EL (cell line): ENCODE results near the gene PDXDC1.
"Not testable (repeated sequence)": the region's sequence is repeated elsewhere in the genome, so short reads cannot be mapped to it uniquely, and the experiment has no call there.

Experiments used
- DNase-seq: peaks from one replicate; pipeline ENCODE4 v3.0.0-alpha.2; 2016

Gene PDXDC1, protein sequence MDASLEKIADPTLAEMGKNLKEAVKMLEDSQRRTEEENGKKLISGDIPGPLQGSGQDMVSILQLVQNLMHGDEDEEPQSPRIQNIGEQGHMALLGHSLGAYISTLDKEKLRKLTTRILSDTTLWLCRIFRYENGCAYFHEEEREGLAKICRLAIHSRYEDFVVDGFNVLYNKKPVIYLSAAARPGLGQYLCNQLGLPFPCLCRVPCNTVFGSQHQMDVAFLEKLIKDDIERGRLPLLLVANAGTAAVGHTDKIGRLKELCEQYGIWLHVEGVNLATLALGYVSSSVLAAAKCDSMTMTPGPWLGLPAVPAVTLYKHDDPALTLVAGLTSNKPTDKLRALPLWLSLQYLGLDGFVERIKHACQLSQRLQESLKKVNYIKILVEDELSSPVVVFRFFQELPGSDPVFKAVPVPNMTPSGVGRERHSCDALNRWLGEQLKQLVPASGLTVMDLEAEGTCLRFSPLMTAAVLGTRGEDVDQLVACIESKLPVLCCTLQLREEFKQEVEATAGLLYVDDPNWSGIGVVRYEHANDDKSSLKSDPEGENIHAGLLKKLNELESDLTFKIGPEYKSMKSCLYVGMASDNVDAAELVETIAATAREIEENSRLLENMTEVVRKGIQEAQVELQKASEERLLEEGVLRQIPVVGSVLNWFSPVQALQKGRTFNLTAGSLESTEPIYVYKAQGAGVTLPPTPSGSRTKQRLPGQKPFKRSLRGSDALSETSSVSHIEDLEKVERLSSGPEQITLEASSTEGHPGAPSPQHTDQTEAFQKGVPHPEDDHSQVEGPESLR

DNA sequence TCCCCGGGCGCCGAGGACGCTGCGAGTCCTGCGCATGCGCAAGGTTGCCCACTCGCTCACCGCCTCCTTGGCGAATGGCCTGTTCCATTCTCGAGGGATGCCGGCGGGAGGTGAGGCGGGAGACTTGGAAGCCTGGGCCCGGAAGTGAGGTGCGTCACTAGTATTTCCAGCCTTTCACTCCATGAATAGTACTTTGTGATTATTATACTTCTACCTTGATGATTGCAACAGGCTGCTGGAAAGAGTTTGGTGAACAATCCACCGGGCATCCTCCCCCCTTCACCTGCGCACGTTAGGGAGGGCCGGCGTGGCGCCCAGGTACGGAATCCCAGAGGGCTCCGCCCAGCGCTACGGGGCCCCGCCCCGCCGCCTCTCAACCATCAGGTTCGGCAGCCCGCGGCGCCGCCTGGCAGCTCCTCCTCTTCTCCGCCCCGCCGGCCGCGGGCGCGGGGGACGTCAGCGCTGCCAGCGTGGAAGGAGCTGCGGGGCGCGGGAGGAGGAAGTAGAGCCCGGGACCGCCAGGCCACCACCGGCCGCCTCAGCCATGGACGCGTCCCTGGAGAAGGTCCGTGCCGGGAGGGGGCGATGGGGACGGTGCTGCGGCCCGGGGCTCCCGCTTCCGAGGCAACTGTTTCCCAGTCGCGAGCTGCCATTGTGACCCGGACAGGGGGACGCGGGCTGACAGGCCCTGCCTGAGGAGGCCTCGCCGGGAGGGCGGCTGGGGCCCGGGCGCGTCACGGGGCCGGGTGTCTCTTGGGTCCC is at the start of gene PDXDC1:
Gene PDXDC1, plus strand, starts transcription at position 371 of the 762 bp plus-strand sequence. Its CDS starts 174 bp downstream, at position 545.
- peak; percentile 95 for DNase-seq

DNA sequence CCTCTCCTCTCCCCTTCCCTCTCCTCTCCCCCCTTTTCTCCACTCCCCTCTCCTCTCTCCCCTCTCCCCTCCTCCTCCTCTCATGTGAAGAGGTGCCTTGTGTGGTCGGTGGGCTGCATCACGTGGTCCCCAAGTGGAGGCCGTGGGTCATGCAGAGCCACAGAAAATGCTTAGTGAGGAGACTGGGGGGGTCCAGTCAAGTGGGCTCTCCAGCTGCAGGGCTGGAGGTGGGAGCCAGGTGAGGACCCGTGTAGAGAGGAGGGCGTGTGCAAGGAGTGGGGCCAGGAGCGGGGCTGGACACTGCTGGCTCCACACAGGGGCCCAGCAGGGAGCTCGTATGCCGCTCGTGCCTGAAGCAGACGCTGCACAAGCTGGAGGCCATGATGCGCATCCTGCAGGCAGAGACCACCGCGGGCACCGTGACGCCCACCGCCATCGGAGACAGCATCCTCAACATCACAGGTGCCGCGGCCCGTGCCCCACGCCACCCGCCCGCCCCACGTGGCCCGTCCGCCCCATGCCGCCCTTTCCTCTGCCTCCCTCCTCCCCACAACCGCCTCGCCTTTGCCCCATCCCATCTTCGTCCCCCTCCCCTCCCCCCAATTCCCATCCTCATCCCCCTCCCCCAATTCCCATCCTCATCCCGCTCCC is 46.6 kb upstream of the PDXDC1 start:
- DNase-seq, result peak; percentile 6

DNA sequence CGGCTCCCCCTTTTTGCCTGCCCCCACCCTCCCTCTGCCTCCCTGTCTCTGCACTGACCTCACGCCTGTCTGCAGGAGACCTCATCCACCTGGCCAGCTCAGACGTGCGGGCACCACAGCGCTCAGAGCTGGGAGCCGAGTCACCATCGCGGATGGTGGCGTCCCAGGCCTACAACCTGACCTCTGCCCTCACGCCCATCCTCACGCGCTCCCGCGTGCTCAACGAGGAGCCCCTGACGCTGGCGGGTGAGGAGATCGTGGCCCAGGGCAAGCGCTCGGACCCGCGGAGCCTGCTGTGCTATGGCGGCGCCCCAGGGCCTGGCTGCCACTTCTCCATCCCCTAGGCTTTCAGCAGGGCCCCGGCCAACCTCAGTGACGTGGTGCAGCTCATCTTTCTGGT is 45.6 kb upstream of the PDXDC1 start:
- not testable (repeated sequence) for DNase-seq

DNA sequence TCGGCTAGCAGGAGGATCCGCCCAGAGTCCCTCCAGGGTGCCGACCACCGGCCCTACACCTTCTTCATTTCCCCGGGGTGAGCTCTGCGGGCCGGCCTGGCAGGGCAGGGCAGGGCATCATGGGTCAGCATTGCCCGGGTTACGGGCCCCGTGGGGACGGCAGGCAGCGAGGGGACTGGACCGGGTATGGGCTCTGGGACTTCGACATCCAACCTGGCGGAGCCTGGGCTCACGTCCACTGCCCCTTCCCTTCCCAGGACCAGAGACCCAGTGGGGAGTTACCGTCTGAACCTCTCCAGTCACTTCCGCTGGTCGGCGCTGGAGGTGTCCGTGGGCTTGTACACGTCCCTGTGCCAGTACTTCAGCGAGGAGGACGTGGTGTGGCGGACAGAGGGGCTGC is 44.6 kb upstream of the PDXDC1 start:
- DNase-seq, result not testable (repeated sequence)

DNA sequence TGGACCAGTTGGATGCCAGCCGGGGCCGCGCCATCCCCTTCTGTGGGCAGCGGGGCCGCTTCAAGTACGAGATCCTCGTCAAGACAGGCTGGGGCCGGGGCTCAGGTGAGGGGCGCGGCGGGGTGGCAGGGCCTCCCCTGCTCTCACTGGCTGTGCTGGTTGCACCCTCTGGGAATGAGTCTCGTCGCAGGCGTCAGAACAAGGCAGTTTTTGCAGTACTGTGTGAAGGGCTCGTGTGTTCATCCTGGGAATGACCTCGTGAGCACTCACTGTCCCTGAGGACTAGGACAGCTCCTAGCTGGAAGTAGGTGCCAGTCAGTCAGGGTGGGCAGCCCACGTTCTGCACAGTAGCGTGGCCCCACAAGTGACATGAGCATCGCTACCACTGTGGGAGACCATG is 43.9 kb upstream of the PDXDC1 start:
- not testable (repeated sequence) for DNase-seq

DNA sequence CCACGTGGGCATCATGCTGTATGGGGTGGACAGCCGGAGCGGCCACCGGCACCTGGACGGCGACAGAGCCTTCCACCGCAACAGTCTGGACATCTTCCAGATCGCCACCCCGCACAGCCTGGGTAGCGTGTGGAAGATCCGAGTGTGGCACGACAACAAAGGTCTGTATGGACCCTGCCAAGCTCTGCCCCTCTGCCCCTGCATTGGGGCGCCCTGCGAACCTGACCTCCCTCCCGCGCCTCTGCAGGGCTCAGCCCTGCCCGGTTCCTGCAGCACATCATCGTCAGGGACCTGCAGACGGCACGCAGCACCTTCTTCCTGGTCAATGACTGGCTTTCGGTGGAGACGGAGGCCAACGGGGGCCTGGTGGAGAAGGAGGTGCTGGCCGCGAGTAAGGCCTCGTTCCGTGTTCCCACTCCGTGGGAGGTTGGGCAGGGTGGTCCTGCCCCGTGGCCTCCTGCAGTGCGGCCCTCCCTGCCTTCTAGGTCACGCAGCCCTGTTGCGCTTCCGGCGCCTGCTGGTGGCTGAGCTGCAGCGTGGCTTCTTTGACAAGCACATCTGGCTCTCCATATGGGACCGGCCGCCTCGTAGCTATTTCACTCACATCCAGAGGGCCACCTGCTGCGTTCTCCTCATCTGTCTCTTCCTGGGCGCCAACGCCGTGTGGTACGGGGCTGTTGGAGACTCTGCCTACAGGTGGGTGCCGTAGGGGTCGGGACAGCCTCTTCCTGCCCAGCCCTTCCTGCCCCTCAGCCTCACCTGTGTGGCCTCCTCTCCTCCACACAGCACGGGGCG is 42.0 kb upstream of the PDXDC1 start:
- not testable (repeated sequence) for DNase-seq

DNA sequence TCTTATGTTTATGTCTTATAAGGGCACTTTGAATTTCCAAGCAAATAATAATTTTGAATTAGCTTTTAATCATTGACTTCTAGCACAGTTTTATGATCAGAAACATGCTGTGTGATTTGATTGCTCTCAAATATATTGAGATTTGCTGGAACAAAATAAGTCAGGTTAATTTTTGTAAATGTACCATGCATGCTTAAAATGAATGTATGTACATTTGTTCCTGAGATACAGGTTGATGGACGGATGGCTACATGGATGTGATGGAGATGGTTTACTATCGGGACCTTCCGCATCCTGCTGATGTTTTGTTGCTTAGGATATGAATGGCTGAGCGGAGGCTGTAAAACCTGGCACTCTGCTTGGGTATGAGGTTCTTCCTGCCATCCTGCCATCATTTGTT is 37.7 kb upstream of the PDXDC1 start, which contains the start of gene NPIPA1:
Gene NPIPA1, plus strand, starts transcription at position 301 of the 400 bp plus-strand sequence. Its CDS starts 0 bp downstream, at position 301.
- not testable (repeated sequence) for DNase-seq

DNA sequence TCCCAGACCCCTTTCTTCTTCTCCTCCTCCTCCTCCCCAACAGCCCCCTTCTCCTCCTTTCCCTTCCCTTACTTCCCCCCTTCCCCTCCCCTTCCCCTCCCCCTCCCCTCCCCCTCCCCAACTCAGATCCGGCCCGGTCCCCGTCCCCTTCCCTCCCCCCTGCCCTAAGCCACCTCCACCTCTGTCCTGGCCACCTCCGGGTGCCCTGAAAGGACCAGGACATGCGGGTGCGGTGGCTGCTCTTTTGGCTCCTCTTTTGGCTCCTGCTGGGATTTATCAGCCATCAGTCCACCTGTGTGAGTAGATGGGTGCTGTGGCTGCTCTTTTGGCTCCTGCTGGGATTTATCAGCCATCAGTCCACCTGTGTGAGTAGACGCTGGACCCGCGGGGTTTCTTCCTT is 36.8 kb upstream of the PDXDC1 start:
- DNase-seq, result not testable (repeated sequence)

DNA sequence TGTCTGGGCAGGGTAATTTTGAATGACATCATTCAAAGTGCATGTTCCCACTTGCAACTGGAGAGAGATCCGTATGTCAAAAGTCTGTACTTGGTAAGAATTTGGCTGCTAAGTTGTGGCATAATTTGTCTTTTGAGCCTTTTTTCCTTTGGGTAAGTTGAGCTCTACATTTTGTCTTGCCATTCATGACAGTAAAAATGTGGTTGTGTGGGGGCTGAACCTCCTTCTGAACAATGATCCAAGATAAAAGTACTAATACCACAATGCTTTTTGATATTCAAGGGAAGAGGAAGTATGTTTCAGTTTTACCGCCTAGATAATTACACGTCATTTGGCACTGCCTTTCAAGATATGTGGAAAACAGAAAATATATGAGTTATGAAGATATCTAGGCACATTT is 32.1 kb upstream of the PDXDC1 start:
- DNase-seq, result not testable (repeated sequence)

DNA sequence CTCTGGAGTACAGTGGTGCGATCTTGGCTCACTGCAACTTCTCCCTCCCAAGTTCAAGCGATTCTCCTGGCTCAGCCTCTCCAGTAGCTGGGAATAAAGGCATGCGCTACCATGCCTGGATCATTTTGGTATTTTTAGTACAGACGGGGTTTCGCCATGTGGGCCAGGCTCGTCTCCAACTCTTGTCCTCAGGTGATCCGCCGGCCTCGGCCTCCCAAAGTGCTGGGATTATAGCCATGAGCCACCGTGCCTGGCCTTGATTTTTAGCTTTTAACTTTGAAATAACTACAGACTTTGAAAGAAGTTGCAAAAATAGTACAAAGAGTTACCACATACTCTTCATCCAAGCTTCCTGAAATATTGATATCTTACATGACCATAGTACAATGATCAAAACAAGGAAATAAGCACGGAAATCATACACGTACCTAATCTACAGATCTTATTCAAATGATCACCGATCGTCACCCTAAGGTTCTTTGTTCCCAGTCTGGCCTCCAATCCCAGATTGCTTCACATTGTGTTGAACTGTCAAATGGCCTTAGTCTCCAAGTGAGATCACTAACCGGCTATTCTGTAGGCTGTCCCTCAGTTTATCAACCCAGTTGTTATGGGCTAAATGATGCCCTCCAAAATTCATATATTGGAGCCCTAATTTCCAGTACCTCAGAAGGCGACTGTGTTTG is 19.1 kb upstream of the PDXDC1 start:
- no peak for DNase-seq

DNA sequence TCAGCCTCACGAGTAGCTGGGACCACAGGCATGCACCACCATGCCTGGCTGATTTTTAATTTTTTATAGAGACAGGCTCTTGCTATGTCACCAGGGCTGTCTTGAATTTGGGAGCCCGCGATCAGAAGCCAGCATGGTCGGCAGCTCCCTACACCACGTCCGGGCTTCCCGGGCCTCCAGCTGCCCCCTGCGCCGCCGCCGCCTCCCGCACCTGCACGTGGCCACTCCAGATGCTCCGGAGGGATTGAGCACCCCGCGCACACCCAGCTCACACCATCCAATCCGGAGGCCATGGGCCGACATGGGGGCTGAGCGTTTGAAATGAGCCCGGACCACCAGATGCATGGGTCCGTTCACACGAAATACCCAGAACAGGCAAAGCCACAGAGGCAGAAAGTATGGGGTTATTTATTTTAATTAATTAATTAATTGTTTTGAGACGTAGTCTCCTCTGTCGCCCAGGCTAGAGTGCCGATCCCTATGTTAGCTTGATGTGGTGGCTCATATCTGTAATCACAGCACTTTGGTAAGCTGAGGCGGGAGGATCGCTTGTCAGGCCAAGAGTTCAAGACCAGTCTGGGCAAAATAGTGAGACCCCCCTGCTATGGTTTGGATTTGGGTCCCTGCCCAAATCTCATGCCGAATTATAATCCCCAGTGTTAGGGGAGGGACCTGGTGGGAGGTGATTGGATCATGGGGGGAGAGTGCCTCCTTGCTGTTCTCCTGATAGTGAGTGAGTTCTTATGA is 17.1 kb upstream of the PDXDC1 start:
- DNase-seq, result no peak

DNA sequence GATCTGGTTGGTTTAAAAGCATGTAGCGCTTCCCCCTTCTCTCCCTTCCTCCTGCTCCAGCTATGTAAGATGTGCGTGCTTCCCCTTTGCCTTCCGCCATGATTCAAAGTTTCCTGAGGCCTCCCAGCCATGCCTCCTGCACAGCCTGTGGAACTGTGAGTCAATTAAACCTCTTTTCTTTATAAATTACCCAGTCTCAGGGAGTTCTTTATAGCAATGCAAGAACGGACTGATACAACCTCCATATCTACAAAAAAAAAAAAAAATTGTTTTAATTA is 16.6 kb upstream of the PDXDC1 start:
- DNase-seq, result no peak

DNA sequence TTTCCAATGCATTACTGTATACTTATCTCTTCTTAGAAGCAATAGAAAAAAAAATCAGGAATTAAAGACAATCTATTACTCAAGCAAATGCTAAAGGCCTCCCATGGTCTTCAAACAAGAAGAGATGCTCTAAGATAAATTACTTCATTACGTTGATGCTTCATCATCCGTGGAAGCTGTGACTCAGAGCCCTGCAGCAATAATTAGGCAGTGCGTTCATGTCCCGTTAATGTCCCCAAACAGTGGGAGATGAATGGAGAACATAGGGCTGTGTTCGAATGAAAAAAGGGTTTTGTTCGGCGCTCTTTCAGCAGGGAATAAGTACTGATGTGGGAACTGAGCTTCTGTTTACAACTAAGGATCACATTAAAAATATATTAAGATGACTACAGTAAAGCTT is 15.9 kb upstream of the PDXDC1 start:
- peak; percentile 53 for DNase-seq

DNA sequence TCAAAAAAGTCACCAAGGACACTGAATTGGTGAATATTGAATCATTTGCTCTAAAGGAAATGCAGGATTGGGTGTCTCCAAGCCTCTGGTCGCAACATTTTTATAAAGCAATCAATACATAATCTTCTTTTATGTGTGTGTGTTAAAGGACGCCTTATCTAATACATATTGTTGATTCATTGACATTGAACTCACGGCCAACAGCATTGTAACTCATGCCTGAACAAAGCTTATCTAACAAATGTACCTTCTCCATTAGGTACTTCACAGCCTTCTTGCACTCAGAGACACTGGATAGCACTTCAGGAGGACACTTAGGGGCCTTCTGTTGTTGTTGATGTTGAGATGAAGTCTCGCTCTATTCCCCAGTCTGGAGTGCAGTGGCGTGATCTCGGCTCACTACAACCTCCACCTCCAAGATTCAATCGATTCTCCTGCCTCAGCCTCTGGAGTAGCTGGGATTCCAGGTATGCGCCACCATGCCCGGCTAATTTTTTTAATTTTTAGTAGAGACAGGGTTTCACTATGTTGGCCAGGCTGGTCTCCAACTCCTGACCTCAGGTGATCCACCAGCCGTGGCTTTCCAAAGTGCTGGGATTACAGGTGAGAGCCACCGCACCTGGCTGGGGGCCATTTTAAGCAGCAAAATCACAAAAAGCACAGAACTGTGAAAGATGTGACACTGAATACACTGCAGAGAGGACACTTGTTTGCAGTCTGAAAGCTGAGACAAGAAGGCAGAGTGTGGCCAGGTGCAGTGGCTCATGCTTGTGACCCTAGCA is 13.2 kb upstream of the PDXDC1 start:
- DNase-seq, result no peak

DNA sequence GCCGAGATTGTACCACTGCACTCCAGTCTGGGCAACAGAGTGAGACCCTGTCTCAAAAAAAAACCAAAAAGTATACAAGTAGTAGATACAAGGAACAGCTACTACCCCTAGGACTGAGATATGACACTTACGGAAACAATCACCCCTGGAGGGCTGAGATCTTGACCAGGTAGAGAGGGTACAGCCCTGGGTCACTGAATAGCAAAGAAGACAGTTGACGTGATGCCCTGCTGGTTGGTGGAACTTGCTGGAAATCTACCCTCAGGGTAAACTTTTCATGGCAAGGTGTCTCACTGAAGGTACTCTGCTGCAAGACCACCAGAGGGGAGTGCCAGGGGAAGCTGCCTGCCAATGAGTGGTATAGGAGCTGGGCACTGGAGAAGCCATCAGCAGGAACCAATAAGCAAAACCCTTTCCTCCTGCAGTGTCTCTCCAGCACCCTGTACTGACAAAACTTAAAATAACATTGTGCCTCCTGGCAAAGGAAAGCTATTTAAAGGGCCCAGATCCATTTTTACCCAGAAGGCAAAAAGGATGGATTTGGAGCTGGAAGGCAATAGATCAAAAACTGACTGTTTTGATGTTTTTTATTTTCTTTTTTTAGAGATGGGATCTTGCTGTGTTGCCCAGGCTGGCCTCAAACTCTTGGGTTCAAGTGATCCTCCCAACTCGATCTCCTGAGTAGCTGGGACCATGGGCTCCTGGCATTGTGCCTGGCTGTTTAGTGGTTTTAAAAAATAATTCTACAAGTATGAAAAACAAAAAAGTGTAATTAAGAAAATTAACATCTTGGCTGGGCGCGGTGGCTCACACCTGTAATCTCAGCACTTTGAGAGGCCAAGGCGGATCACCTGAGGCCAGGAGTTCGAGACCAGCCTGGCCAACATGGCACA is 11.3 kb upstream of the PDXDC1 start:
- DNase-seq, result no peak

DNA sequence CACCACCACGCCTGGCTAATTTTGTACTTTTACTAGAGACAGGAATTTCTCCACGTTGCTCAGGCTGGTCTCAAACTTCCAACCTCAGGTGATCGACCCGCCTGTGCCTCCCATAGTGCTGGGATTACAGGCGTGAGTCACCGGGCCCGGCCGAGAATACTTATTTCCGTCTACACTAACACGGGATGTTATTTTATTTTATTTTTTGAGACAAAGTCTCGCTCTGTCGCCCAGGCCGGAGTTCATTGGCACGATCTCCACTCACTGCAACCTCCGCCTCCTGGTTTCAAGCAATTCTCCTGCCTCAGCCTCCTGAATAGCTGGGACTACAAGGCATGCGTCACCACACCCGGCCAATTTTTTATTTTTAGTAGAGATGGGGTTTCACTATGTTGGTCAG is 9.5 kb upstream of the PDXDC1 start:
- DNase-seq, result no peak

DNA sequence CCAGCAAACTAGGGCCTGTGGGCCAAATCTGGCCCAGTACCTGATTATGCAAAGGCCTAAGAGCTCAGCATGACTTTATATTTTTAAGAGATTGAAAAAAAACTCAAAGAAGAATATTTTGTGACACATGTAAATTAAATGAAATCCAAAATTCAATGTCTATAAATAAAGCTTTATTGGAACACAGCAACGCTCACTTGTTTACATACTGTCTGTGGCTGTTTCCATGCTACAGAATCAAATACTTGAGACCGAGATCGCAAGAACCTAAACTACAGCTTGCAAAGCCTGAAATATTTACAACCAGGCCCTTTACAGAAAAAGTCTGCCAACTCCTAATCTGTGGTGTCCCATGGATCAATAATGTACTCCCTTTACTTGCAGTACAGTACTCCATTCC is 5.0 kb upstream of the PDXDC1 start:
- not testable (repeated sequence) for DNase-seq

DNA sequence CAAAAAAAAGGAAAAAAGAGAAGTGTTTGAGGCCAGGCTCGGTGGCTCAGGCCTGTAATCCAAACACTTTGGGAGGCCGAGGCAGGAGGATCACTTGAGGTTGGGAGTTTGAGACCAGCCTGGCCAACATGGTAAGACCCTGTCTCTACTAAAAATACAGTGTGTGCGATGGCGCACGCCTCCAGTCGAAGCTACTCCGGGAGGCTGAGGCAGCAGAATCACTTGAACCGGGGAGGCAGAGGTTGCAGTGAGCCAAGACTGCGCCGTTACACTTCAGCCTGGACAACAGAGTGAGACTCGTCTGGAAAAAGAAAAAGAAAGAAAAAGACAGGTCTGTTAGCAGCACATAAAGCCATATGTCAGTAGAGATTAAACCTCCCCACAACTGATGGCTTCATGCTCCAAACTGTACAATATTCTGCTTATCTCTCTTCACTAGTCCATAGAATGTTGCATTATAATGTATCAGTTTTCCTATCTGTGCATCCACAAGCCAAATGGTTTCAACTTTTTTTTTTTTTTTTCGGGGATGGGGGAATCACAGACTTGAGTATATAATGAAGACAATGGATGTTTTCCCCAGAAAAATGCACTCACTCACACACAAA is 3.1 kb upstream of the PDXDC1 start:
- not testable (repeated sequence) for DNase-seq
